Measurements from ENCODE around the gene TNFSF10.

DNA sequence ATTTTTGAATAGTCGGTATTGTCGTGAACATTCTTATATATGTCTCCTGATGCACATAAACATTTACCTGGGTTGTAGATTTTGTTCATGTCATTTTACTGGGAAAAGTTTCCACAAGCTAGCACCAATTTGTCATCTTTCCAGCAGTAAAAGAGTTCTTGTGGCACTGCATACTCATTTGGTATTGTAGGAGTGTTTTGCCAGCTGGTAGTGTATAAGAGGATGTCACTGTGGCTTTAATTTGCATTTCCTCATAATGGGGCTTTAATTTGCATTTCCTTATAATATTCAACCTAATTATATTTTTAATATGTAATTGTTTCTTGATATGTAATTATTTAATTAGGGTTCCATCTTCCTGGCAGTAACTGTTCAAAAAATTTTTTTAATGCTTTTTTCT, 21.2 kb upstream of the TNFSF10 start:
- TF ChIP-seq ZFP30 (CRISPR knock-in tag; IDR thresholded peaks at IDR 0.05) (no peak), ZFP3 (CRISPR knock-in tag; IDR thresholded peaks at IDR 0.05) (no peak), ARNTL (CRISPR knock-in tag; IDR thresholded peaks at IDR 0.05; ENCODE audit: borderline replicate concordance, low read depth) (no peak)
- TF ChIP-seq, protein P1, sequence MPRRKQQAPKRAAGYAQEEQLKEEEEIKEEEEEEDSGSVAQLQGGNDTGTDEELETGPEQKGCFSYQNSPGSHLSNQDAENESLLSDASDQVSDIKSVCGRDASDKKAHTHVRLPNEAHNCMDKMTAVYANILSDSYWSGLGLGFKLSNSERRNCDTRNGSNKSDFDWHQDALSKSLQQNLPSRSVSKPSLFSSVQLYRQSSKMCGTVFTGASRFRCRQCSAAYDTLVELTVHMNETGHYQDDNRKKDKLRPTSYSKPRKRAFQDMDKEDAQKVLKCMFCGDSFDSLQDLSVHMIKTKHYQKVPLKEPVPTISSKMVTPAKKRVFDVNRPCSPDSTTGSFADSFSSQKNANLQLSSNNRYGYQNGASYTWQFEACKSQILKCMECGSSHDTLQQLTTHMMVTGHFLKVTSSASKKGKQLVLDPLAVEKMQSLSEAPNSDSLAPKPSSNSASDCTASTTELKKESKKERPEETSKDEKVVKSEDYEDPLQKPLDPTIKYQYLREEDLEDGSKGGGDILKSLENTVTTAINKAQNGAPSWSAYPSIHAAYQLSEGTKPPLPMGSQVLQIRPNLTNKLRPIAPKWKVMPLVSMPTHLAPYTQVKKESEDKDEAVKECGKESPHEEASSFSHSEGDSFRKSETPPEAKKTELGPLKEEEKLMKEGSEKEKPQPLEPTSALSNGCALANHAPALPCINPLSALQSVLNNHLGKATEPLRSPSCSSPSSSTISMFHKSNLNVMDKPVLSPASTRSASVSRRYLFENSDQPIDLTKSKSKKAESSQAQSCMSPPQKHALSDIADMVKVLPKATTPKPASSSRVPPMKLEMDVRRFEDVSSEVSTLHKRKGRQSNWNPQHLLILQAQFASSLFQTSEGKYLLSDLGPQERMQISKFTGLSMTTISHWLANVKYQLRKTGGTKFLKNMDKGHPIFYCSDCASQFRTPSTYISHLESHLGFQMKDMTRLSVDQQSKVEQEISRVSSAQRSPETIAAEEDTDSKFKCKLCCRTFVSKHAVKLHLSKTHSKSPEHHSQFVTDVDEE (CRISPR knock-in tag; IDR thresholded peaks at IDR 0.05): no peak
- TF ChIP-seq, protein P2, sequence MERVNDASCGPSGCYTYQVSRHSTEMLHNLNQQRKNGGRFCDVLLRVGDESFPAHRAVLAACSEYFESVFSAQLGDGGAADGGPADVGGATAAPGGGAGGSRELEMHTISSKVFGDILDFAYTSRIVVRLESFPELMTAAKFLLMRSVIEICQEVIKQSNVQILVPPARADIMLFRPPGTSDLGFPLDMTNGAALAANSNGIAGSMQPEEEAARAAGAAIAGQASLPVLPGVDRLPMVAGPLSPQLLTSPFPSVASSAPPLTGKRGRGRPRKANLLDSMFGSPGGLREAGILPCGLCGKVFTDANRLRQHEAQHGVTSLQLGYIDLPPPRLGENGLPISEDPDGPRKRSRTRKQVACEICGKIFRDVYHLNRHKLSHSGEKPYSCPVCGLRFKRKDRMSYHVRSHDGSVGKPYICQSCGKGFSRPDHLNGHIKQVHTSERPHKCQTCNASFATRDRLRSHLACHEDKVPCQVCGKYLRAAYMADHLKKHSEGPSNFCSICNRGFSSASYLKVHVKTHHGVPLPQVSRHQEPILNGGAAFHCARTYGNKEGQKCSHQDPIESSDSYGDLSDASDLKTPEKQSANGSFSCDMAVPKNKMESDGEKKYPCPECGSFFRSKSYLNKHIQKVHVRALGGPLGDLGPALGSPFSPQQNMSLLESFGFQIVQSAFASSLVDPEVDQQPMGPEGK (CRISPR knock-in tag; IDR thresholded peaks at IDR 0.05; ENCODE audit: borderline replicate concordance): no peak
- TF ChIP-seq, protein P3, sequence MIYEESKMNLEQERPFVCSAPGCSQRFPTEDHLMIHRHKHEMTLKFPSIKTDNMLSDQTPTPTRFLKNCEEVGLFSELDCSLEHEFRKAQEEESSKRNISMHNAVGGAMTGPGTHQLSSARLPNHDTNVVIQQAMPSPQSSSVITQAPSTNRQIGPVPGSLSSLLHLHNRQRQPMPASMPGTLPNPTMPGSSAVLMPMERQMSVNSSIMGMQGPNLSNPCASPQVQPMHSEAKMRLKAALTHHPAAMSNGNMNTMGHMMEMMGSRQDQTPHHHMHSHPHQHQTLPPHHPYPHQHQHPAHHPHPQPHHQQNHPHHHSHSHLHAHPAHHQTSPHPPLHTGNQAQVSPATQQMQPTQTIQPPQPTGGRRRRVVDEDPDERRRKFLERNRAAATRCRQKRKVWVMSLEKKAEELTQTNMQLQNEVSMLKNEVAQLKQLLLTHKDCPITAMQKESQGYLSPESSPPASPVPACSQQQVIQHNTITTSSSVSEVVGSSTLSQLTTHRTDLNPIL (CRISPR knock-in tag; IDR thresholded peaks at IDR 0.05; ENCODE audit: low read depth): no peak
- TF ChIP-seq, protein P4, sequence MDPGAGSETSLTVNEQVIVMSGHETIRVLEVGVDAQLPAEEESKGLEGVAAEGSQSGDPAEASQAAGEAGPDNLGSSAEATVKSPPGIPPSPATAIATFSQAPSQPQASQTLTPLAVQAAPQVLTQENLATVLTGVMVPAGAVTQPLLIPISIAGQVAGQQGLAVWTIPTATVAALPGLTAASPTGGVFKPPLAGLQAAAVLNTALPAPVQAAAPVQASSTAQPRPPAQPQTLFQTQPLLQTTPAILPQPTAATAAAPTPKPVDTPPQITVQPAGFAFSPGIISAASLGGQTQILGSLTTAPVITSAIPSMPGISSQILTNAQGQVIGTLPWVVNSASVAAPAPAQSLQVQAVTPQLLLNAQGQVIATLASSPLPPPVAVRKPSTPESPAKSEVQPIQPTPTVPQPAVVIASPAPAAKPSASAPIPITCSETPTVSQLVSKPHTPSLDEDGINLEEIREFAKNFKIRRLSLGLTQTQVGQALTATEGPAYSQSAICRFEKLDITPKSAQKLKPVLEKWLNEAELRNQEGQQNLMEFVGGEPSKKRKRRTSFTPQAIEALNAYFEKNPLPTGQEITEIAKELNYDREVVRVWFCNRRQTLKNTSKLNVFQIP (CRISPR knock-in tag; IDR thresholded peaks at IDR 0.05; ENCODE audit: borderline replicate concordance, low read depth): no peak
